SU-DHL-6 (cell line): ENCODE results near the gene ZNF280A.

Experiments used
- EZH2phosphoT487 ChIP-seq: fragments of 200-600 bp; sonication (generic), shearing (Covaris generic); conservative IDR thresholded peaks from 2 replicates; pipeline ENCODE4 v1.6.1; 2018; ENCODE audit warnings: mild to moderate bottlenecking, antibody characterized with exemption, low read length, moderate library complexity, mixed read lengths
- TF ChIP-seq, protein P1 (sequence below): fragments of 200-600 bp; sonication (generic); IDR thresholded peaks from one replicate; pipeline ENCODE4 v1.5.1; 2017; ENCODE audit warnings: antibody characterized with exemption, mild to moderate bottlenecking, low read length, moderate library complexity; ENCODE audit not compliant: insufficient read depth, poor library complexity, severe bottlenecking

DNA sequence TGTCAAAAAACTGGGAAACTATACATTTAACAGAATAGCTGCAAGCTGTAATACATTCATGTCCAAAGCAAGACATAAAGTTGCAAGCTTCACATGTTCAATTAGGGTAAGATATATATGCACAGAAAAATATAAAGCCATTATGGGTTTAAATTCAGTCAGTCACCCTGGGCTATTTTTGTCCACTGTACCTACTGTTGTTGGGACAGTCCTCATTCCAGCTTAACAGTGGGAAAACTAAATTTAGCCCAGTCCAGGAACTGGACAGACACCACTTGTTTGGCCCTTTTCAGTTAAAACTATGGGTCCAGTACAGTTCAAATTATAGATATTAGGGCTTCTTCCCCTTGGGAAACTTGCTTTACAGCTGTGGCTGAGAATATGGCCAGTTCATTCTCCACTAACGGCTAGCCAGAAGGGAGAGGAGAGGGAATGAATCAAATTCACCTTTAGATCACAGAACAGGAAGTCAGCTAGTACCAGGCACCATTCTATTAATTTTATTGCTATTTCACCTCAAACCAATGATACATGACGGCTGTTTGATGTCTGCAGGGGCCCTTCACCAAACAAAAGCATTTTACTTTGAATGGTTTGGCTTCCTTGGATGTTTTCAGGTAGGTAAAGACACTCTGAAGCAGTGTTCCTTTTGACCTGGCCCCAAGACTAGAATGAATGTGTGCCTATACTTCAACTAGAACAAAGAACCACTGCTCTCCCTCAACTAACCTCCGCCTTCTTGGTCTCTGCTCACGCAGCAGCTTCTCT lies 33.8 kb downstream of the ZNF280A start:
- TF ChIP-seq, protein P1, sequence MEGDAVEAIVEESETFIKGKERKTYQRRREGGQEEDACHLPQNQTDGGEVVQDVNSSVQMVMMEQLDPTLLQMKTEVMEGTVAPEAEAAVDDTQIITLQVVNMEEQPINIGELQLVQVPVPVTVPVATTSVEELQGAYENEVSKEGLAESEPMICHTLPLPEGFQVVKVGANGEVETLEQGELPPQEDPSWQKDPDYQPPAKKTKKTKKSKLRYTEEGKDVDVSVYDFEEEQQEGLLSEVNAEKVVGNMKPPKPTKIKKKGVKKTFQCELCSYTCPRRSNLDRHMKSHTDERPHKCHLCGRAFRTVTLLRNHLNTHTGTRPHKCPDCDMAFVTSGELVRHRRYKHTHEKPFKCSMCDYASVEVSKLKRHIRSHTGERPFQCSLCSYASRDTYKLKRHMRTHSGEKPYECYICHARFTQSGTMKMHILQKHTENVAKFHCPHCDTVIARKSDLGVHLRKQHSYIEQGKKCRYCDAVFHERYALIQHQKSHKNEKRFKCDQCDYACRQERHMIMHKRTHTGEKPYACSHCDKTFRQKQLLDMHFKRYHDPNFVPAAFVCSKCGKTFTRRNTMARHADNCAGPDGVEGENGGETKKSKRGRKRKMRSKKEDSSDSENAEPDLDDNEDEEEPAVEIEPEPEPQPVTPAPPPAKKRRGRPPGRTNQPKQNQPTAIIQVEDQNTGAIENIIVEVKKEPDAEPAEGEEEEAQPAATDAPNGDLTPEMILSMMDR: no peak
- no peak for TF ChIP-seq EZH2phosphoT487
